Breast epithelium (tissue), 4 donors: ENCODE results near the gene PRRT4. TPM values are rescaled to one million over a fixed set of nuclear protein-coding genes. Genes with fewer than 3 reads are reported as not detected.

Experiments
- DNase-seq, 2 donors: peaks; one replicate each; pipeline ENCODE4 v3.0.0-alpha.2; 2019; ENCODE audit warnings: low spot score in 2 of 2
- H3K27ac ChIP-seq, 2 donors: fragments of 200-600 bp; sonication (generic) in 1 of 2; one replicate each; pipeline ENCODE4 v1.5.1; 2016 to 2019; ENCODE audit warnings: mild to moderate bottlenecking in 1 of 2
- H3K27me3 ChIP-seq, 2 donors: fragments of 200-600 bp; sonication (generic) in 1 of 2; one replicate each; pipeline versions ENCODE4 v1.5.1 to v1.6.0; 2017 to 2019; ENCODE audit warnings: control low read depth in 1 of 2, mild to moderate bottlenecking in 1 of 2
- H3K36me3 ChIP-seq: fragments of 200-600 bp; one replicate; pipeline ENCODE4 v1.5.1; 2019
- H3K4me1 ChIP-seq, 2 donors: fragments of 200-600 bp; sonication (generic); one replicate each; pipeline ENCODE4 v1.5.1; 2016 to 2019; ENCODE audit warnings: control low read depth in 1 of 2
- H3K4me3 ChIP-seq, 3 donors: fragments of 200-600 bp; sonication (generic); 1 replicate in 2 of 3; 2 replicates in 1 of 3; pipeline ENCODE4 v1.5.1; 2016 to 2019; ENCODE audit warnings: mild to moderate bottlenecking in 3 of 3, moderate library complexity in 2 of 3
- H3K9me3 ChIP-seq, 2 donors: fragments of 200-600 bp; sonication (generic) in 1 of 2; one replicate each; pipeline ENCODE4 v1.5.1; 2016 to 2019; ENCODE audit warnings: control low read depth in 1 of 2
- CTCF ChIP-seq, 3 donors: fragments of 450-650 bp; IDR thresholded peaks; one replicate each; pipeline ENCODE4 v1.5.1; 2016 to 2017; ENCODE audit warnings: antibody characterized with exemption in 3 of 3, mild to moderate bottlenecking in 3 of 3, moderate library complexity in 3 of 3
- POLR2A ChIP-seq: fragments of 450-650 bp; IDR thresholded peaks from one replicate; pipeline ENCODE4 v1.6.1; 2016; ENCODE audit warnings: antibody characterized with exemption, mild to moderate bottlenecking, moderate library complexity
- POLR2AphosphoS5 ChIP-seq, 3 donors: sonication (generic); formaldehyde crosslinking; IDR thresholded peaks; one replicate each; pipeline ENCODE4 v1.6.1; 2017; ENCODE audit warnings: antibody characterized with exemption in 3 of 3
- intact Hi-C: fragments of 100-400 bp; cut with DNase I; formaldehyde crosslinking; loops from one replicate; pipeline ENCODE4 v1.15.1; 2023; ENCODE audit warnings: low total_unique reads
- total RNA-seq, 3 donors: library from RNA; depleted of rRNA; stranded (reverse); fragments of >200 nt; gene quantifications; one replicate each; pipeline ENCODE4 v1.1.0, GENCODE V29; 2016

The PRRT4 gene
- total RNA-seq, 3 donors from 2014 or later = under 0.01 to 3.8 (median 0.44) TPM

GRCh38 chr7:128374041-128374440, 12.6 kb upstream of the PRRT4 start:
- no peak for TF ChIP-seq CTCF (IDR thresholded peaks at IDR 0.05)
- no peak for TF ChIP-seq POLR2A
- TF ChIP-seq POLR2AphosphoS5 (IDR thresholded peaks at IDR 0.05) = no peak
- intact Hi-C loops = no loop called here
- no peak overlapping the region for H3K27ac ChIP-seq
- no peaks in the 10 kb centered on the region for H3K27me3 ChIP-seq
- H3K4me3 ChIP-seq = no peak overlapping the region
- H3K9me3 ChIP-seq = no peaks in the 10 kb centered on the region
- DNase-seq = no peak
- no peaks in the 10 kb centered on the region for H3K36me3 ChIP-seq
- H3K4me1 ChIP-seq = no peaks in the 10 kb centered on the region

- H3K4me1 ChIP-seq = no peaks in the 10 kb centered on the region
- TF ChIP-seq POLR2AphosphoS5 (IDR thresholded peaks at IDR 0.05) (no peak), POLR2A (no peak), CTCF (IDR thresholded peaks at IDR 0.05) (no peak)
- no peak overlapping the region for H3K4me3 ChIP-seq
- H3K36me3 ChIP-seq = no peaks in the 10 kb centered on the region
- no peaks in the 10 kb centered on the region for H3K27me3 ChIP-seq
- intact Hi-C loops = no loop called here
- DNase-seq = no peak
- no peak overlapping the region for H3K27ac ChIP-seq
- H3K9me3 ChIP-seq = no peaks in the 10 kb centered on the region
Measured at GRCh38 chr7:128373606-128374005, 12.1 kb upstream of the PRRT4 start.

GRCh38 chr7:128370491-128370890, 9.0 kb upstream of the PRRT4 start:
- H3K9me3 ChIP-seq = no peaks in the 10 kb centered on the region
- no peaks in the 10 kb centered on the region for H3K4me1 ChIP-seq
- no peaks in the 10 kb centered on the region for H3K27me3 ChIP-seq
- TF ChIP-seq POLR2AphosphoS5 (IDR thresholded peaks at IDR 0.05) (no peak), POLR2A (no peak), CTCF (IDR thresholded peaks at IDR 0.05) (no peak)
- no peak overlapping the region for H3K27ac ChIP-seq
- H3K36me3 ChIP-seq = no peaks in the 10 kb centered on the region
- DNase-seq = no peak
- no peak overlapping the region for H3K4me3 ChIP-seq
- intact Hi-C loops = no loop called here

GRCh38 chr7:128366986-128367385, 5.5 kb upstream of the PRRT4 start:
- intact Hi-C loops = no loop called here
- H3K4me1 ChIP-seq = no peaks in the 10 kb centered on the region

GRCh38 chr7:128366300-128366699, 4.8 kb upstream of the PRRT4 start:
- Histone ChIP-seq H3K4me3 (no peak overlapping the region), H3K9me3 (no peaks in the 10 kb centered on the region), H3K27ac (no peak overlapping the region), H3K36me3 (no peaks in the 10 kb centered on the region), H3K27me3 (no peaks in the 10 kb centered on the region), H3K4me1 (no peaks in the 10 kb centered on the region)
- intact Hi-C loops = no loop called here
- no peak for DNase-seq
- TF ChIP-seq POLR2A (no peak), CTCF (IDR thresholded peaks at IDR 0.05) (no peak), POLR2AphosphoS5 (IDR thresholded peaks at IDR 0.05) (no peak)

More at GRCh38 chr7:128366986-128367385, 5.5 kb upstream of the PRRT4 start:
- TF ChIP-seq CTCF (IDR thresholded peaks at IDR 0.05) = no peak
- TF ChIP-seq POLR2AphosphoS5 (IDR thresholded peaks at IDR 0.05) = no peak
- no peak for TF ChIP-seq POLR2A
- H3K4me3 ChIP-seq = no peak overlapping the region
- no peaks in the 10 kb centered on the region for H3K27me3 ChIP-seq
- H3K36me3 ChIP-seq = no peaks in the 10 kb centered on the region
- H3K27ac ChIP-seq = no peak overlapping the region
- H3K9me3 ChIP-seq = no peaks in the 10 kb centered on the region
- no peak for DNase-seq
